Mammary epithelial cell (primary cell): ENCODE results near the gene TBX18.

Experiments
- EZH2 ChIP-seq: IDR thresholded peaks from 2 replicates; pipeline ENCODE4 v1.6.1; 2012; ENCODE audit warnings: low read length, inconsistent platforms, borderline replicate concordance
- TF ChIP-seq, protein P1 (sequence below), 2 donors: IDR thresholded peaks in 1 of 2; conservative IDR thresholded peaks in 1 of 2; 2 replicates each; pipeline ENCODE4 v1.5.1; 2011 to 2012; ENCODE audit warnings: inconsistent platforms in 2 of 2, low read length in 2 of 2, mild to moderate bottlenecking in 2 of 2, control low read depth in 1 of 2, low read depth in 1 of 2; ENCODE audit not compliant: insufficient read depth in 1 of 2; ENCODE audit errors: extremely low read depth in 1 of 2

DNA sequence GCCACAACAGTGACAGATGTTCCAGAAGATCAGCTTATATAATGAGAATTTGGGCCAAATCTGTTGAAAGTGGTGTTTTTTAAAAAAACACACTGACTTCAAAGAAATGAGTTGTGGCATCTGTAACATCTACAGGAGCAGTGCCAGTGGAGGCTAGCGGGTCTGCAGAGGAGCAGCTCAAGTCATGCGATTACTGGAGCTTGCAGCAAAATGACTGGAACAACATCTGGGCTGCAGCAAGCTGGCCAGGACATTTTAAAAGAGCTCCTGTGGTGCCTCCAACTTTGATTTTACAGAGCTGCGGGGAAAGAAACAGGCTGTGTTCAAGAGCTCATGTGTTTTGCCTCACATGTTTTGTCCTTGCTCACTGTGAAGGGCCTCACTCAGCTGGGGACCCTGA lies 57.2 kb downstream of the TBX18 start:
- TF ChIP-seq, protein P1, sequence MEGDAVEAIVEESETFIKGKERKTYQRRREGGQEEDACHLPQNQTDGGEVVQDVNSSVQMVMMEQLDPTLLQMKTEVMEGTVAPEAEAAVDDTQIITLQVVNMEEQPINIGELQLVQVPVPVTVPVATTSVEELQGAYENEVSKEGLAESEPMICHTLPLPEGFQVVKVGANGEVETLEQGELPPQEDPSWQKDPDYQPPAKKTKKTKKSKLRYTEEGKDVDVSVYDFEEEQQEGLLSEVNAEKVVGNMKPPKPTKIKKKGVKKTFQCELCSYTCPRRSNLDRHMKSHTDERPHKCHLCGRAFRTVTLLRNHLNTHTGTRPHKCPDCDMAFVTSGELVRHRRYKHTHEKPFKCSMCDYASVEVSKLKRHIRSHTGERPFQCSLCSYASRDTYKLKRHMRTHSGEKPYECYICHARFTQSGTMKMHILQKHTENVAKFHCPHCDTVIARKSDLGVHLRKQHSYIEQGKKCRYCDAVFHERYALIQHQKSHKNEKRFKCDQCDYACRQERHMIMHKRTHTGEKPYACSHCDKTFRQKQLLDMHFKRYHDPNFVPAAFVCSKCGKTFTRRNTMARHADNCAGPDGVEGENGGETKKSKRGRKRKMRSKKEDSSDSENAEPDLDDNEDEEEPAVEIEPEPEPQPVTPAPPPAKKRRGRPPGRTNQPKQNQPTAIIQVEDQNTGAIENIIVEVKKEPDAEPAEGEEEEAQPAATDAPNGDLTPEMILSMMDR (conservative IDR thresholded peaks at IDR 0.05 in 1 of 2, IDR thresholded peaks at IDR 0.05 in 1 of 2; ENCODE audit: extremely low read depth in 1 of 2, insufficient read depth in 1 of 2, low read depth in 1 of 2, low read length in 2 of 2): no peak
- no peak for TF ChIP-seq EZH2
